Measurements from ENCODE around the gene GOSR1.
A peak's percentile ranks its signal among the peaks of the same experiment; 100 is the strongest.
"Not testable (repeated sequence)": the region's sequence is repeated elsewhere in the genome, so short reads cannot be mapped to it uniquely, and the experiment has no call there.

Gene GOSR1

GRCh38 chr17:30505868-30506417, 28.7 kb downstream of the GOSR1 start:
- Histone ChIP-seq H3K4me1 (ENCODE audit: control insufficient read depth, insufficient read depth, low read length, unreplicated experiment) (no peaks in the 10 kb centered on the region), H3K27ac (ENCODE audit: low read depth, low read length) (no peak overlapping the region), H3K4me3 (ENCODE audit: low read depth, low read length) (no peak overlapping the region), H2AFZ (ENCODE audit: low read length, unreplicated experiment) (no peak overlapping the region), H3K79me2 (ENCODE audit: control insufficient read depth, insufficient read depth, low read length, unreplicated experiment) (no peaks in the 10 kb centered on the region), H3K36me3 (ENCODE audit: insufficient read depth, low read length) (peaks cover 20% of the 10 kb centered on the region), H3K27me3 (ENCODE audit: insufficient read depth, low read length) (no peaks in the 10 kb centered on the region)

GRCh38 chr17:30506481-30506880, 29.3 kb downstream of the GOSR1 start:
- Histone ChIP-seq H3K4me1 (ENCODE audit: control insufficient read depth, insufficient read depth, low read length, unreplicated experiment) (no peaks in the 10 kb centered on the region), H3K79me2 (ENCODE audit: control insufficient read depth, insufficient read depth, low read length, unreplicated experiment) (no peaks in the 10 kb centered on the region), H3K36me3 (ENCODE audit: insufficient read depth, low read length) (peaks cover 20% of the 10 kb centered on the region), H3K4me3 (ENCODE audit: low read depth, low read length) (no peak overlapping the region), H2AFZ (ENCODE audit: low read length, unreplicated experiment) (no peak overlapping the region), H3K27ac (ENCODE audit: low read depth, low read length) (no peak overlapping the region), H3K27me3 (ENCODE audit: insufficient read depth, low read length) (no peaks in the 10 kb centered on the region)

- no peak overlapping the region for H3K4me3 ChIP-seq (ENCODE audit: low read depth, low read length)
- H3K79me2 ChIP-seq (ENCODE audit: control insufficient read depth, insufficient read depth, low read length, unreplicated experiment) = no peaks in the 10 kb centered on the region
- peaks cover 11% of the 10 kb centered on the region for H3K36me3 ChIP-seq (ENCODE audit: insufficient read depth, low read length)
- H3K27ac ChIP-seq (ENCODE audit: low read depth, low read length) = peak overlapping the region; percentile 87
- peaks cover 27% of the 10 kb centered on the region for H3K4me1 ChIP-seq (ENCODE audit: control insufficient read depth, insufficient read depth, low read length, unreplicated experiment)
- no peaks in the 10 kb centered on the region for H3K27me3 ChIP-seq (ENCODE audit: insufficient read depth, low read length)
- H2AFZ ChIP-seq (ENCODE audit: low read length, unreplicated experiment) = no peak overlapping the region
These were observed 36.1 kb downstream of the GOSR1 start for GRCh38 chr17:30513346-30513745.

- H3K27me3 ChIP-seq (ENCODE audit: insufficient read depth, low read length) = no peaks in the 10 kb centered on the region
- H3K36me3 ChIP-seq (ENCODE audit: insufficient read depth, low read length) = peaks cover 11% of the 10 kb centered on the region
- H3K4me3 ChIP-seq (ENCODE audit: low read depth, low read length) = no peak overlapping the region
- H3K27ac ChIP-seq (ENCODE audit: low read depth, low read length) = no peak overlapping the region
- peaks cover 42% of the 10 kb centered on the region for H3K4me1 ChIP-seq (ENCODE audit: control insufficient read depth, insufficient read depth, low read length, unreplicated experiment)
- no peaks in the 10 kb centered on the region for H3K79me2 ChIP-seq (ENCODE audit: control insufficient read depth, insufficient read depth, low read length, unreplicated experiment)
- no peak overlapping the region for H2AFZ ChIP-seq (ENCODE audit: low read length, unreplicated experiment)
These were observed 37.8 kb downstream of the GOSR1 start for GRCh38 chr17:30514895-30515596.

GRCh38 chr17:30517786-30518185, 40.6 kb downstream of the GOSR1 start:
- peaks cover 18% of the 10 kb centered on the region for H3K36me3 ChIP-seq (ENCODE audit: insufficient read depth, low read length)
- no peak overlapping the region for H2AFZ ChIP-seq (ENCODE audit: low read length, unreplicated experiment)
- H3K27ac ChIP-seq (ENCODE audit: low read depth, low read length) = peak overlapping the region; percentile 95
- no peaks in the 10 kb centered on the region for H3K27me3 ChIP-seq (ENCODE audit: insufficient read depth, low read length)
- H3K4me1 ChIP-seq (ENCODE audit: control insufficient read depth, insufficient read depth, low read length, unreplicated experiment) = peaks cover 41% of the 10 kb centered on the region
- H3K4me3 ChIP-seq (ENCODE audit: low read depth, low read length) = no peak overlapping the region
- no peaks in the 10 kb centered on the region for H3K79me2 ChIP-seq (ENCODE audit: control insufficient read depth, insufficient read depth, low read length, unreplicated experiment)

- H2AFZ ChIP-seq (ENCODE audit: low read length, unreplicated experiment) = no peak overlapping the region
- H3K36me3 ChIP-seq (ENCODE audit: insufficient read depth, low read length) = peaks cover 10% of the 10 kb centered on the region
- peak overlapping the region; percentile 95 for H3K27ac ChIP-seq (ENCODE audit: low read depth, low read length)
- H3K4me3 ChIP-seq (ENCODE audit: low read depth, low read length) = no peak overlapping the region
- peaks cover 32% of the 10 kb centered on the region for H3K4me1 ChIP-seq (ENCODE audit: control insufficient read depth, insufficient read depth, low read length, unreplicated experiment)
- H3K79me2 ChIP-seq (ENCODE audit: control insufficient read depth, insufficient read depth, low read length, unreplicated experiment) = no peaks in the 10 kb centered on the region
- H3K27me3 ChIP-seq (ENCODE audit: insufficient read depth, low read length) = no peaks in the 10 kb centered on the region
These were observed 42.0 kb downstream of the GOSR1 start for GRCh38 chr17:30519166-30519565.

- Histone ChIP-seq H3K36me3 (ENCODE audit: insufficient read depth, low read length) (peaks cover 12% of the 10 kb centered on the region), H3K27ac (ENCODE audit: low read depth, low read length) (peak overlapping the region; percentile 95), H3K4me1 (ENCODE audit: control insufficient read depth, insufficient read depth, low read length, unreplicated experiment) (peaks cover 32% of the 10 kb centered on the region), H3K79me2 (ENCODE audit: control insufficient read depth, insufficient read depth, low read length, unreplicated experiment) (no peaks in the 10 kb centered on the region), H3K27me3 (ENCODE audit: insufficient read depth, low read length) (no peaks in the 10 kb centered on the region), H2AFZ (ENCODE audit: low read length, unreplicated experiment) (no peak overlapping the region), H3K4me3 (ENCODE audit: low read depth, low read length) (peak overlapping the region; percentile 13; the same call in 1 of the 2 replicates)
These were observed 42.5 kb downstream of the GOSR1 start for GRCh38 chr17:30519707-30520106.

- Histone ChIP-seq H3K36me3 (ENCODE audit: insufficient read depth, low read length) (peaks cover 16% of the 10 kb centered on the region), H3K27ac (ENCODE audit: low read depth, low read length) (peak overlapping the region; percentile 95), H3K79me2 (ENCODE audit: control insufficient read depth, insufficient read depth, low read length, unreplicated experiment) (no peaks in the 10 kb centered on the region), H3K27me3 (ENCODE audit: insufficient read depth, low read length) (no peaks in the 10 kb centered on the region), H3K4me1 (ENCODE audit: control insufficient read depth, insufficient read depth, low read length, unreplicated experiment) (peaks cover 32% of the 10 kb centered on the region), H2AFZ (ENCODE audit: low read length, unreplicated experiment) (no peak overlapping the region), H3K4me3 (ENCODE audit: low read depth, low read length) (peak overlapping the region; percentile 13; the same call in 1 of the 2 replicates)
These were observed 43.2 kb downstream of the GOSR1 start for GRCh38 chr17:30520436-30520835.

GRCh38 chr17:30520882-30521281, 43.7 kb downstream of the GOSR1 start:
- H3K79me2 ChIP-seq (ENCODE audit: control insufficient read depth, insufficient read depth, low read length, unreplicated experiment) = no peaks in the 10 kb centered on the region
- H3K27me3 ChIP-seq (ENCODE audit: insufficient read depth, low read length) = no peaks in the 10 kb centered on the region
- peaks cover 13% of the 10 kb centered on the region for H3K36me3 ChIP-seq (ENCODE audit: insufficient read depth, low read length)
- H3K4me3 ChIP-seq (ENCODE audit: low read depth, low read length) = peak overlapping the region; percentile 13; the same call in 1 of the 2 replicates
- H2AFZ ChIP-seq (ENCODE audit: low read length, unreplicated experiment) = no peak overlapping the region
- H3K27ac ChIP-seq (ENCODE audit: low read depth, low read length) = peak overlapping the region; percentile 95
- H3K4me1 ChIP-seq (ENCODE audit: control insufficient read depth, insufficient read depth, low read length, unreplicated experiment) = peaks cover 32% of the 10 kb centered on the region

GRCh38 chr17:30521766-30522165, 44.6 kb downstream of the GOSR1 start:
- H3K79me2 ChIP-seq (ENCODE audit: control insufficient read depth, insufficient read depth, low read length, unreplicated experiment) = no peaks in the 10 kb centered on the region
- H3K36me3 ChIP-seq (ENCODE audit: insufficient read depth, low read length) = peaks cover 13% of the 10 kb centered on the region
- no peak overlapping the region for H3K4me3 ChIP-seq (ENCODE audit: low read depth, low read length)
- no peak overlapping the region for H3K27ac ChIP-seq (ENCODE audit: low read depth, low read length)
- no peaks in the 10 kb centered on the region for H3K27me3 ChIP-seq (ENCODE audit: insufficient read depth, low read length)
- no peak overlapping the region for H2AFZ ChIP-seq (ENCODE audit: low read length, unreplicated experiment)
- H3K4me1 ChIP-seq (ENCODE audit: control insufficient read depth, insufficient read depth, low read length, unreplicated experiment) = peaks cover 32% of the 10 kb centered on the region

GRCh38 chr17:30523236-30523635, 46.0 kb downstream of the GOSR1 start:
- not testable (repeated sequence) for H3K79me2 ChIP-seq (ENCODE audit: control insufficient read depth, insufficient read depth, low read length, unreplicated experiment); H2AFZ ChIP-seq (ENCODE audit: low read length, unreplicated experiment); H3K4me3 ChIP-seq (ENCODE audit: low read depth, low read length); H3K27me3 ChIP-seq (ENCODE audit: insufficient read depth, low read length); H3K27ac ChIP-seq (ENCODE audit: low read depth, low read length)
- Histone ChIP-seq H3K4me1 (ENCODE audit: control insufficient read depth, insufficient read depth, low read length, unreplicated experiment) (peaks cover 25% of the 10 kb centered on the region), H3K36me3 (ENCODE audit: insufficient read depth, low read length) (peaks cover 13% of the 10 kb centered on the region)

Measured in ACC112 (cell line).